DMS 273 (cell line): Measurements from ENCODE around the gene DCT.

Experiments used
- DNase-seq: peaks from one replicate; lab custom pipeline; 2025; ENCODE audit not compliant: unreplicated experiment; lab: John Stamatoyannopoulos, UW

DCT gene

DNA sequence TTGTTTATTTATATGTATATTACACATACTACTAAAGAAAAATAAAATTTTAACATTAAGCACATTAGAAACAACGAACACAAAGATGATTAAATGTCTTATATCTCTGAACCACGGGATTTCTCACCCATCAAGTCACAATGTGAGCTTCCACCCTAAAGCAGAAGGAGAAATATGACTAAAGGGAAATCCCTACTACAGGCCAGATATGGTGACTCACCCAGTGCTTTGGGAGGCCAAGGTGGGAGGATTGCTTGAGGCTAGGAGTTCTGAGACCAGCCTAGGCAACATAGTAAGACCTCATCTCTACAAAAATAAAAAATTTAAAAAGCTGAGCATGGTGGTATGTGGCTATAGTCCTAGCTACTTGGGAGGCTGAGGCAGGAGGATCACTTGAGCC, 24.6 kb downstream of the DCT start:
- DNase-seq, result no peak

DNA sequence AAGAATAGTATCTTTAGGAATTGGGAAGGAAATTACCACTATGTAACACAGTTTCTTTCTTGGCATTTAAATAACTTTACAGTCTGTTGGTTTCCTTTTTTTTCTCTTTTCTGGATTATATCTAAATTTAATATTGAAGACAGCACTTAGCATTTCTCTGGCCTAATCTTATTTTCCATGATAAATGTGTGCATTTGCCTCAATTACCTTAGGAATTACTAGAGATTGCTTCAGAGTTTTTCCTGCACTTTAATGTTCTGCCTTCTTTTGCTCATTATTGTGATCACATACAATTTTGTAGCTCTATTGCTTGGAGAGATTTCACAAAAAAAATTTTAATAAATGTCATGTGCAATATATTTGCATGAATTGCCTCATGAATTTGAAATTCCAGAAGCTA, 25.1 kb downstream of the DCT start:
- DNase-seq, result no peak

DNA sequence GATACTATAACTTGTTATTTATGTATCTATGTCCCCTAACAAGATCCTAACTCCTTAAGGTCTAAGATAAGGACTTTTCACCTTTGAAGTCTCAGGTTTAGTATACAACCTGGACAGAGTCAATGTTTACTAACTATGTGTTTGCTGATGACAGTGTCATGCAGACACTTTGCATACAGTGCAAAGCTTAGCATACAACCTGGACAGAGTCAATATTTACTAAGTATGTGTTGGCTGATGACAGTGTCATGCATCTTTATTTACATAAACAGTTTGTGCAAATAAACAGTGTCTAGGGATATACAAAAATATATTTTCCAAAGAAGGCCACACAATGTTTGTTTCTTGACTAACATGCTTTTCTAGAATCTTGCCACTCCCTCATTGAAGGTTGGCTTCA, 34.7 kb downstream of the DCT start:
- DNase-seq, result no peak

DNA sequence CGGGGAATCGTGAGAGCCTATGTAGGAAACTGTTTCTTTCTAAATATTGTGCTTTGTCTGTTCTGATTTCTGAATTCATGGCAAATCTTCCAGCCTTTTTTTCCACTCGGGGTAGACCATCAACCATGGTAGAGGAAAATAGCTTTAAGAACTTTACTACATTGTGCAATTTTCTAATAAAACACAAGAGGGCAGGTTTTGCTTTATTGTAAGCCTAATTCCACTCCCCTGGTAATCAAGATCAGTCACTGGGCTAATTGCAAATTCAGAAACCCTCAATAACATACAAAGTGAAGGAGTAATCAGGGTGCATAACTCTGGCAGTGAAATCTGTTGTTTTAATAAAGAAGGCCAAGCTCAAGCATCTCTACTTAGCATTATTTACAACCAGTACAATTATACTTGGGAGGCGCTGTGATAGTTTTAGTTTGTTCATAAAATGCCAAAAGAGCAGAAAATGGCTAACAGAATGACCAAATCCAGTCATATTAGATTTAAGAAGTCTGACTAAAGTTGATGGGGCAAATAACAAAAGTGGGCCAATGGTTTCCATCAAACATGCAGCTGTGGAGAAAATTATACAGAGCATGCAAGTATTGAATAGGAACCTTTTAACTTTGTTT, 43.8 kb downstream of the DCT start:
- DNase-seq, result peak; percentile 78

DNA sequence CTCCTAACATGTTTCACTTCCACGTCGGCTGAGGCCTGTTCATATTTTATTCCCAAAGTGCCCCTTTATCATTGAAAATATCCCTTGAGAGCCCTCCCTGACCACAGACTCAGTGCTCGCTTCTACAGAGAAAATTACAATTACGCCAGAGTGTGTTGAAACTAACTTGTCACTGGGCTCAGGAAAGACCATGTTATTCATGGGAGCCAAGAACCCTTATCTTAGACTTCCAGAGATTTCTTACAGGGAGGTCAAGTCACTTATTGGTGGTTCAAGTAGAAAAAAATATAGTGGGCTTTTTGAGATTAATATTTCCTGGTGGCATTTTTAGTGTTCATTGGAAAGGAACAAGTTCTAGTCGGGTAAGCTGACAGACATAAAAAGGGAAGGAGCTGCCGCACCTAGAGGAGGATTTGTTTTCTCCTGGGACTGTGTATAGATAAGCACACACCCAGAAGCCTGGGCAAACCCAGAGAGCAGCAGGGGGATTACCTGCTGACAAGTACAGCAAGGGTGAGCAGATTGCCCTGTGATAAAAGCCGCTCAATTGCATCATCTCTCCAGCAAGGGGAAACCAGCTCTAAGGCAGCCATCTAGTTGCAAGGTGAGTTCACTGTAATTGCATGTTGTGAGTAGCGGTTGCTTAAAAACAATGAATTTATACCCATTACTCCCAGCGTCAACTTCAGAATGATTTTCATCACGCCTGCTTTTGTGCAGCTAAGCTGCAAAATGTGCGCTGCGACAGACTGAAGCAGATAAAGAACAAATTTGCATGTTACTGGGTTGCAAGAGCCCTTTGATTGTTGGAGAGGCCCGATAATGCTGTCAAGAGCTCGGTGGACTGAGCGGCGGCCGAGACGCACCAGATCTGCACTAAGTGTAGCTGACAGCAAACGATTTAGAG, 46.2 kb downstream of the DCT start:
- DNase-seq, result peak; percentile 20

GRCh38 chr13:94431987-94432386, 47.5 kb downstream of the DCT start:
- no peak for DNase-seq

DNA sequence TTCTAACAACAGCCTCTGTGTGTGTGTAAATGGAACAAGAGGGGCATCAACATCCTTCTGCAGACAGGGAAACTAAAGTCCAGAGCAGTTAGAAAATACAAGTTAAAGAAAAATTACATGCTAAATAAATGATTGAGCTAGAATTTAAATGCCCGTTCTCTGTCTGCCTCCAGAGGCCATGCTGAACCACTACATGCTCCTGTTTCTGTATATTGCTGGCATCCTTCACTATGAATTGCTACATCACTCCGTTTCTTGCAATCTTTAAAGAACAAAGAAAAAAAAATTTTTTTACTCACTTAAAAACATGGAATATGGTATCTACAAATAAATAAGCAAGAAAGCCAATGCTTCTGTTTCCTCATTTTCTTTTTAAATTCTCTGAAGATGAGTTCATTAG, 47.9 kb downstream of the DCT start:
- DNase-seq, result no peak

- no peak for DNase-seq
Observed at GRCh38 chr13:94427313-94427953, 52.0 kb downstream of the DCT start.

GRCh38 chr13:94419925-94420305, 59.6 kb downstream of the DCT start:
- no peak for DNase-seq

GRCh38 chr13:94419304-94419924, 60.1 kb downstream of the DCT start:
- no peak for DNase-seq

GRCh38 chr13:94417294-94417693, 62.2 kb downstream of the DCT start:
- no peak for DNase-seq

DNA sequence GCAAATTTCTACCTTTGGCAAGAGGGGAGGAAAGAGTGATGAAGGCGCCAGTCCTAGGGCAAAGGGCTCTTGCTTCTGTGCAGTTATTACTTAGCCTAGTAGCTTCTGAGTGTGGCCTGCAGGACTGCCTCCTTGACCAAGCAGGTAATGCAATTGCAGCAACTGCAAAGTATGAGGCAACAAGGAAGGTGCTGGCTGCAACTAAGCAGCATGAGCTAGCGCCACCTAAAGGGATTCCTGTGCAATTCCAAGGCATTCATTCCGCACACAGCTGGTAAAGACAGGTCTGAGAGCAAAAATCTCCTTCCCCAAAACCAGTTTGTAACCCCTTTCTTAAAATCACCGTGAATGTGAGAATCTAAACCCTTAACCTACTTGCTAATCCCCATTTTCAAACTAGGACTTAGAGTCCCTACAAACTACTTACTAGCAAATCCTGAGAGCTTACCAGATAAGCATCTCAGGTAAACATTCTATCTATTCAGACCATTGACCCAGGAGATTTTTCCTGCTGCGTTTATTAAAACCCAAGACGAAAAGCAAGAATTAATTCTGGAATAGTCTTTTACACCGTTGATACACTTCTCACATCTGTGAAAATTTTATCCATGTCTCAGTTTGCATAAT, 62.9 kb downstream of the DCT start:
- DNase-seq, result peak; percentile 78

DNA sequence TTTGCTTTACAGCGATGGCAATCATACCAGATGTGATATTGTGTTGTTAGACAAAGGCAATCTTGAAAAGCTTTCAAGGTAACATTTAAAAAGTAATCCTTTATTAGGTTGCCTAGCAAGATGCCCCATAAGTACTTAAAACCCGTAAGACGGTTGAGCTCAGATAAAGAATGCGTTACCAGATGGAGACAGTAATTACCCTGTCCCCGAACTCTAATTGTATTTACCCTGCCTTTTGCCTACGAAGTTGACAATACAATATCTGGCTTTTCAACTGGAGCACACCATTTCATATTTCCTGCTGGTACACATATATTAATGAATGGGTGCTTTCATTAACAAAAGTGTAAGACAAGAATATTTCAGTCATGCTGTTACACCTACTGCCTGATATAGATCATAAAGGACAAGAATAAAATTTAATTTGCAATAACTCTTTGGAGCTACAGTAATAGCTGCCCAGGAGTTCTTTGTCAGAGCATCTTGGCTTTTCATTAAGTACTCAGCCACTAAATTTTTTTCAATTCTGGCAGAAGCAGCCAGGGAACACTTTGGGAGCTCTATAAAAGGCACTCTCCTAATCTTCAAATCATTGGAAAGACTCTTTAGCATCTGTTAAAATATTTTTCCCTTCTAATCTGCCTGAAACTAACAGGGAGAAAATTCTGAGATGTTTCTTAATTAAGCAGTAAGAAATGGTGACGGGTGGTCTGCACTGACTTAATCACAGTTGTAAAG, 63.8 kb downstream of the DCT start:
- peak; percentile 38 for DNase-seq

DNA sequence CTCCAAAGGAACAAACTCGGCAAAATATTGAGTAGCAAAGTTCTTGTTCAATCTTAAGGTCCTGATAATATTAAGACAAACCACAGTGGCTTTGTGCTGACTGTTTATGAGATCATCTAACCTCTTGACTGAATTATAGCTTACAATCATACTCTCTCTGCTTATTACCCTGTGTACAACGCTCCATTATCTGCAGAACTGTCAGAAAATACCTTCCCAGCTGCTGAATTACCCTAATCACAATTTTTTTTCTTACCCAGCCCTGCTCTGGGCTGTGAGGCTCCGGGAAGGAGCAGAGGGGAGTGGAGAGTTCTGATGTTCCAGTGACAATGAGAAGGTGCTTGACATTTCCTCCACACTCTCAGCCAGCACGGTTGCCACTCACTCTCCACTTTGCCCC, 64.8 kb downstream of the DCT start:
- peak; percentile 22 for DNase-seq

DNA sequence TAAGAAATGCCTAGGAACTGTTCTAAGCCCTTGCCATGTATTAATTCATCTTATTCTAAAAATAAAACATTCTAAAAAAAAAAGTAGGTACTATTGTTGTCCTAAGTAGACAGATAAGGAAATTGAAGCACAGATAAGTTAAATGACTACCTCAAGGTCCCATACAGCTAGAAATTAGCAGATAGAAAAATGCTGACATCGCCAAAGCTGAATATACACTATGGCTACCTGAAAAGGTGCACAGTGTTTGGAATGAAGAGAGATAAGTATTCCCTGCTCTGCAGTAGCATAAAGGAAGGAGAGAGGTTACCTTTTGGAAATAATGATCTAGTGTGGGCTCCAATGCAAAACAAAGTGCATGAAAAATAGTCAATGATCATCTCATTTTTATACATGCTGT, 65.3 kb downstream of the DCT start:
- DNase-seq, result no peak

GRCh38 chr13:94413598-94413944, 65.9 kb downstream of the DCT start:
- DNase-seq, result no peak

DNA sequence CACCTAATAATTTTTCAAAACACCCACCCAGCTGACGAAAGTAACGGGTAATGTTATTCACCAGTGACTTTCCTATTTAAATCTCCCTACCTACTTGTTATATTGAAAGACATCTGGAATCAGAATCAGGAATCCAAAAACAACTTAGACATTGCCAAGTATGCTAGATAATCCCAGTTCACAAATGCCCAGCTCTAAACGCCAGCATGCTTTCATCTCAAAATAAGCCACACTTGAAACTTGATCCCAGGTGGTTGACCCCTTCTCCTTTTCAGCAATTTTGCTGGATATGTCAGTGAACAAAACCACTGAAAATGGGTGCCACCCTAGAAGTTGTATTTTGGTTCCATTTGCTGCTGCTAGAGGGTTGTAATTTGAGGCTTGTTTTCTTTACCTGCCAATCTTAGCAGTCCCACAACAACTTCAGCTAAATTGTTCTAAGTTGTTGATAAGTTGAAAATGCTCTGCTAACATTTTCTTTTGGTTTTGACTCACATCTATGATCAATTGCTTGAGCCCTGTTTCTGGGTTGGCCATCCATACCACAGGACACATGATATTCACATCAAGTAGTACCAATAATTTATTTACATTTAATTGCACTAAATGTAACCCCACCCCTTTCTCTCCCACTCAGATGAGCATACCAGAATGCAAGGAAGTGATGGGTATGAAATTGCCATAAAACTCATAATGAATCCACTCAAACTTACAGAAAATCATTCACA, 66.4 kb downstream of the DCT start:
- peak; percentile 34 for DNase-seq

DNA sequence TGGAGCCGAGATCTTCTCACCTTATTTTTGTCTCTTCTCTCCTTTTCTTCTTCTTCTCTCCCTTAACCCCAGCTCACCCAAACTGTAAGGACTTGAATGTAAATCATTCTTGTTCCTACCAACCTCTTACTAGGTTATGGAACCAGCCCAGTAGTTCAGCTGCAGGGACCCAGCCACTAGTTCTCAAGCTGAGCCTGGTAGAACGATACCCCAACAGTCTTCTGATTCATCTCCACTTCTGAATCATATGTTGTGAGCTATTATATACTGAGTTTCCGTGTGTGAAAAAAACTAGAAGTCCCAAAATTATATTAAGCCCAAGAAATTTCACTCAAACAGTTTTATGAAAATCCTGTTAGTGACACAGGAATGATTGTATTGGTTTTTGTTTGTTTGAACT, 67.7 kb downstream of the DCT start:
- DNase-seq, result no peak

- DNase-seq, result no peak
Observed at GRCh38 chr13:94408314-94409036, 71.0 kb downstream of the DCT start.
